Measurements from ENCODE around the gene IGFBP5.

Gene IGFBP5

DNA sequence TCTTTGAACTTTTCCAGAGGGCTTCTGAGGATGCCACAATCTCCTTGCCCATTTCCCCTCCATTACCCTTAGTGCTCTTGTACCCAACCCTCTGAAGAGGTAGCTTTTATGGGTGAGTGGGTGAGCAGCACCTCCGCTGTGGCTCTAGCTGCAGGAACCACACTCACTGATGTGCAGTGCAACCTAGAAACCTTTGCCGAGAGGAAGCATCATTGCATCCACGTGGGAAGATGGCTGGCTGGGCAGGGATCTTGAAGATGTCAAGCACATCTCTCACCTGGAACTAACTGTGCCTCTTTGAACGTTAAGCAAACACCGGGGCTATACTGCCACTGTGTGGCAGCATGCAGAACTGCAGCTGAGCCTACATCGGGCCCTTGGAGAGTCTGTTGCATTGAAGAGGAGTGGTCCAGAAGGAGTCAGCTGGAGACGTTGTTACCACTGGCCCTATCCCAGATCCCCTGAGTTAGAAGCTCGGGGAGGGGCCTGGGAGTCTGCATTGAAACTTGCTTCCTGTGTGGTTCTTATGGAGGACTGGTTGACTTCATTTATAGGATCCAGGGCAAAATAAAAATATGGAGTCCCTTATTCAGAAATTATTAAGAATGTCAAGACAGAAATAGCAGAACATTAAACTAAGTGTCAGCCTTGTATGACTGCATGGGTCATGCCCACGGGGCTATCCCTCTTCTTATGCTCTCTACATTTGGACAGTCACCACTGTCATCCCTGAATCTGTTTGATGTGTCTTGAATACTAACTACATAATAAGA lies 28.7 kb downstream of the IGFBP5 start:
- peak; percentile 24 to 32 for DNase-seq (ENCODE audit: low read depth in 2 of 2, low spot score in 1 of 2)

DNA sequence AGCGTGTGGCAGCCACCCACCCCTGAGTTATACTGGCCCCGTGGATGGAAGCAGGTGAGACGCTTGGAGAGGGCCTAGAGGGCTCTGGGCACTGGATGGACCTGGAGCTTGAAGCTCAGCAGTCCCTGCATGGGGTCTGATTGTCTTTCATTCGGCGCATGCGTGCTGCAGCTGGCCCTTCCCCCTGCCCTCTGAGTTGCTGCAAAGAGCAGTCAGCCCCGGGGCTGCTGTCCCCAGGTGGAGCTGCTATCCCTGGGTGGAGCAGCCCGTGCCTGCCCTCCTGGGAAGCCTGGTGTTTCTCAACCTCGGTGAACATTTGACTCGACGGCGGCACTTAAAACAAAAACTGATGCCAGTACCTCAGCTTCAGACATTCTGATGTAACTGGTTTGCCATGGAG lies 29.6 kb downstream of the IGFBP5 start:
- no peak for DNase-seq (ENCODE audit: low read depth in 2 of 2, low spot score in 1 of 2)

DNA sequence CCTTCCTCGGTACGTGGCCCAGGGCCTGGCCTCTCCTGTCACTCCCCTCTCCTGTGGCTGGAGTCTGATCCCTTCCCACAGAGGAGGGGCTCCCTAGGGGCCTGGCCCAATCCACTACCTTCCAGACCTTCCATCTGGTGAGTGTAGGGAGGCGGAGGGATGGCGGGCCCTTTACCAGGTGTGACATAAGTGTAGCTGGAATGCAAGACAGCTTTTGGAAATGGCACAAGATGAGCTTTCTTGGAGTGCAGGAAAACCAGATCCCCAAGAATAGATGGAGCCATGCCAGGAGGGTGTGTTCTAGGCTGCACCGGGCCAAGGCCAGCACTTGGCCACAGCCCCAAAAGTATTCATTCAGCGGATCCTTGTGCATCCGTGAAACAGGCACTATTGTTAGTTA lies 30.1 kb downstream of the IGFBP5 start:
- no peak for DNase-seq (ENCODE audit: low read depth in 2 of 2, low spot score in 1 of 2)

DNA sequence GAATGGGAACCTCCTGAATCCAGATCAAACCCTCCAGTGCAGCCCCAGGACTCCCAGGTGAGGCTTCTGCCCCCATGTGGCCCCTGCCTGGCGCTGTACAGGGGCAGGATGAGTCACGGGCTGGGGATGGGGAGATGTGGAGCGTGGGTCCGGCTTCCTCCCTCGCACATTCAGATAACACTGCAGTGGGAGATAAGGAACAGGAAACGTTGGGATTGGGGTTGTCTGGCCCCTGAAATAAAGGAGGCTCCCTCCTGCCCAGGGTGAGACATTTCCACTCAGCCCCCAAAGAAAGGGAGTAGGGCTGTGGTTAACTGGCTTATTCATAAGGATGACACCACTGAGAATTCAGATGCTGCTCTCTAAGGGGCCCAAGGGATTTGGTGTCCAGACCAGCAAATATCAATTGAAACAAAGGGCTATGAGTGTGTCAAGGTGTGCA lies 30.7 kb downstream of the IGFBP5 start:
- no peak for DNase-seq (ENCODE audit: low read depth in 2 of 2, low spot score in 1 of 2)

DNA sequence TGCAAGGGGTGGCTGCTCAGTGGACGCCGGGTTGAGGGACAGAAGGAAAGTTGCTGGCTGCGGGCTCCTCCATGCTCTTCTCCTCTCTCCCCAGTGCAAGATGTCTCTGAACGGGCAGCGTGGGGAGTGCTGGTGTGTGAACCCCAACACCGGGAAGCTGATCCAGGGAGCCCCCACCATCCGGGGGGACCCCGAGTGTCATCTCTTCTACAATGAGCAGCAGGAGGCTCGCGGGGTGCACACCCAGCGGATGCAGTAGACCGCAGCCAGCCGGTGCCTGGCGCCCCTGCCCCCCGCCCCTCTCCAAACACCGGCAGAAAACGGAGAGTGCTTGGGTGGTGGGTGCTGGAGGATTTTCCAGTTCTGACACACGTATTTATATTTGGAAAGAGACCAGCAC lies 31.5 kb downstream of the IGFBP5 start:
- no peak for DNase-seq (ENCODE audit: low read depth in 2 of 2, low spot score in 1 of 2)

- no peak for DNase-seq (ENCODE audit: low read depth in 2 of 2, low spot score in 1 of 2)
Measured at GRCh38 chr2:216663106-216663505, 32.2 kb downstream of the IGFBP5 start.

- DNase-seq (ENCODE audit: low read depth in 2 of 2, low spot score in 1 of 2): no peak
Measured at GRCh38 chr2:216661639-216662375, 33.5 kb downstream of the IGFBP5 start.

GRCh38 chr2:216661051-216661450 lies 34.3 kb downstream of the IGFBP5 start:
- no peak for DNase-seq (ENCODE audit: low read depth in 2 of 2, low spot score in 1 of 2)

DNA sequence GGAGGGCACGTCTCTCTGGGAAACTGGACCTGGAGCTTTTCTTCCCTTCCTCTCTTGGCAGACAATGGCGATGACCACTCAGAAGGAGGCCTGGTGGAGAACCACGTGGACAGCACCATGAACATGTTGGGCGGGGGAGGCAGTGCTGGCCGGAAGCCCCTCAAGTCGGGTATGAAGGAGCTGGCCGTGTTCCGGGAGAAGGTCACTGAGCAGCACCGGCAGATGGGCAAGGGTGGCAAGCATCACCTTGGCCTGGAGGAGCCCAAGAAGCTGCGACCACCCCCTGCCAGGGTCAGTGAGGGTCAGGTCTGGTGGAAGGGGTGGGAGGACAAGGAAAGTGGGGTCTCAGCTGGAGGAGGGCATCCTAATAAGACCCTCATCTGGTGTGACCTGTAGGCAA lies 34.9 kb downstream of the IGFBP5 start:
- DNase-seq (ENCODE audit: low read depth in 2 of 2, low spot score in 1 of 2): no peak

GRCh38 chr2:216659276-216659675 lies 36.1 kb downstream of the IGFBP5 start:
- DNase-seq (ENCODE audit: low read depth in 2 of 2, low spot score in 1 of 2): no peak

- no peak for DNase-seq (ENCODE audit: low read depth in 2 of 2, low spot score in 1 of 2)
Measured at GRCh38 chr2:216658757-216659156, 36.6 kb downstream of the IGFBP5 start.

DNA sequence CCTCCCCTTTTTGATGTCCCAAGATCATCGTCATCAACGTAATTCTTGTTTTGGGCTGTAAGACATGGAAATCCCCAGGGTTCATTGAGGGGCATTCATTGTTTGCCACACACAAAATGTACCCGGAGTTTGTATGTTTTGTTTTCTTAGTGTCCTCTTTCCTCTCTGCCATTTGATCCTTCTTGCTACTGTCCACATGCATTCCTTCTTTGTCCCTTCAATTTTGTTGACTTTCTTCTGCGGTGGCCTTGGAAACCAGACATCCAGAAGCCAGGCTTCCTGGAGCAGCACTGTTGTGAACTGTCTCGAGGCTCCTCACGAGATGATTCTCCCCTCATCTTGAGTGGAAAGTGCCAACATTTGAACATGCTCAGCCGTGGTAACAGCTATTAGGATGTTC lies 37.4 kb downstream of the IGFBP5 start:
- DNase-seq (ENCODE audit: low read depth in 2 of 2, low spot score in 1 of 2): no peak

GRCh38 chr2:216657086-216657855 lies 38.1 kb downstream of the IGFBP5 start:
- DNase-seq (ENCODE audit: low read depth in 2 of 2, low spot score in 1 of 2): no peak

DNA sequence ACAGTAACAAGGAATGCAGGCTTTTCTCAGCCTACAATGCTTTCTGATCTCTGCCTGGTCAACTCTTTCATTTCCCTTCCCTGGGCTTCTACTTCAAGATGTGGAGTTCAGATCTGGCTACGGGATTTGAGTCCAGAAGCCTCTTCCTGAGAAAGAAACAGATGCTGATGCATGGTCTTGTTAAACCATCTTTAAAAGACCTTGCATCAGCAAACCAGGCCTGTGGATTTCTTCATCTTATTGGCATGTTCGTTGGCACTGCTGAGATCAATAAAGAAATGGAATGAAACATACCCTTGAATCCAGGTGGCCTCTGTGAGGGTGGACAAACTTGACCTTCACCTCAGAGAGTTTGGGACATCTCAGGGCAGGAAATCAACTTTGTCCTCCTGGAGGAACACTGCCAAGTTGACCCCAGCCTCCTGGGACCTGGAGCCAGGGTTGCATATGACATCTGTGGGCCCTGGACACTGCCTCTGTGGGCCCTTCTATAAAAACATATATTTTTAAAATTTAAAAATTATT lies 40.8 kb downstream of the IGFBP5 start:
- no peak for DNase-seq (ENCODE audit: low read depth in 2 of 2, low spot score in 1 of 2)

DNA sequence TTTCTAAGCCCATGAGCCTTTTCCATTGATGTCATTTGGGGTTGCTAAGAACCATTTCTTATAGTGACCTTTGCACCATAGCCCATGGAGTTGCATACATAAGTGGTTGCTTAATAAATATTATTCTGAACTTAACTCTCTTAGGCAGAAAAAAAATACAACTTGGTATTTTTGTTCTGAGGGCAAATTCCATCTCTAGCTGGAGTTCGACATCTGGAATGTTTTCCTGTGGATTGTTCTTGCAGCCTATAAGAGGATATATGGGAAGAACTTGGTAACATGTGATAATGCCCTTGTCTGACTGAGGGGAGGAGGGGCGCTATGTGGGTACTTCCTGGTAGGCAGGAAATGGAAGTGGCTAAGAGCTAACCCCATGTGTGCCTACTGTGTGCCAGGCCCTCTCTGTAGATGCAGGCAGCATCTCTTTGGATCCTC lies 41.4 kb downstream of the IGFBP5 start:
- DNase-seq (ENCODE audit: low read depth in 2 of 2, low spot score in 1 of 2): no peak

GRCh38 chr2:216653093-216653799 lies 42.1 kb downstream of the IGFBP5 start:
- no peak for DNase-seq (ENCODE audit: low read depth in 2 of 2, low spot score in 1 of 2)

- DNase-seq (ENCODE audit: low read depth in 2 of 2, low spot score in 1 of 2): no peak
Measured at GRCh38 chr2:216652566-216652965, 42.8 kb downstream of the IGFBP5 start.

- DNase-seq (ENCODE audit: low read depth in 2 of 2, low spot score in 1 of 2): no peak
Measured at GRCh38 chr2:216651351-216651881, 43.9 kb downstream of the IGFBP5 start.

- DNase-seq (ENCODE audit: low read depth in 2 of 2, low spot score in 1 of 2): no peak
Measured at GRCh38 chr2:216650626-216651257, 44.6 kb downstream of the IGFBP5 start.

GRCh38 chr2:216649574-216649973 lies 45.8 kb downstream of the IGFBP5 start:
- DNase-seq (ENCODE audit: low read depth in 2 of 2, low spot score in 1 of 2): no peak
